ENCODE data around the gene MORC2.

Gene MORC2

DNA sequence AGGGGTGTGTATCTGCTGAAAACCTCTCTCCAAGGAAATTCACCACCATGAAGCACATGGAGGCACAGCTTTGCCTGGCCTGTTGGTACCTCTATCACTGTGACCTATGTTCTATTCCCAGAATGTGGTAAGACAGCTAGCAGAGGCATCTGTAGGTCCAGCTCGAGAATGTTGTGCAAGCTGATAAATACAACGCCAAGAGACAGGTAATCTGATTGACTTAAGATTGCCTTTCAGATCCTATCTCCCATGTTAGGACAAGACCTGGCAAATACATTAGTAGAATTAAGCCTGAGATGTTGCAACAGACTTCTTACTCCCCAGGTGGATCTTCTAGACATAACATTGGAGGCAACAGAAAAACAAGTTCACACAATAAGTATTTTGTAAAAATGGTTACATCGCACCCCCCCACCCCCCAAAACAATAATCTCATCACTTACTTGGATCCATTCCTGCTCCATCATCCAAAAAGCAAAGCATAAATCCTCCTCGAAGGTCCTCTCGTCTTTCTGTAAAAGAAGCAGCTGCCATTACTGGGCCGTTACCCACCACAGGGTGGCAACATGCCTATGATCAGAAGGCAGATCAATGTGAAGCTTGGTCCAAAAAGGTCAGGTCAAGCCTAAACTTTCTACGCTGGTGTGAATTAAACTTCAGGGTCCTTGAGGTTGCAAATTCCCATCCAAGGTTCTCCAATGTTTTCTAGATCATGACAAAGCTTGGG is 18.5 kb downstream of the MORC2 start:
- no peak for DNase-seq (ENCODE audit: low read depth)

GRCh38 chr22:30948930-30949342 is 19.6 kb downstream of the MORC2 start:
- DNase-seq (ENCODE audit: low read depth) = no peak

DNA sequence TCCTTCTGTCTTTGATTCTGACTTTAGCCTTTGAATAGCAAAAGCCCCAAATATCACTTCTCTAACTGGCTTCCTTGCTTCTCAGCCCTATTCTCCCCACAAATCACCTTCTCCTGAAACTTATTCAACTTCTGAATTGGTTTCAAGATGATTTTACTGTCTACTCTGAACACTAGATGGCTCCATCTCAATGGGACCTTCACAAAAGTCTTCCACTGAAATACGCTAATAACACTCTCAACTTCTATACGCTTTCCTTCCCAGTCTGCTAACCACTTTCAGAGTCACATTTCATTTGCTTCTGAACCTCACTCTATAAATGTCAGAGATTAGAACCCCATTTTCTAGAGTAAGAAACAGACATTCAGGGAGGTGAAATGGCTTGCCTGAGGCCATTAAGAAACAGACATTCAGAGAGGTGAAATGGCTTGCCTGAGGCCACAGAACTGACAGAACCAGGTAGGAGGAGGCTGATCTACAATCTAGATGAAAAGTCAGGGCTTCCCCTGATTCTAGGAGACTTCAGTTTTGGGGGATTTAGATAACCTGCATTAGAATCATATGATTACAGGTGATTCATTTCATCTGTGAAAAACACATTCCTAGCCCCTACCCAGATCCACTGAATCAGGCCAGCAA is 20.6 kb downstream of the MORC2 start:
- no peak for DNase-seq (ENCODE audit: low read depth)

- no peak for DNase-seq (ENCODE audit: low read depth)
These were observed 21.3 kb downstream of the MORC2 start for GRCh38 chr22:30947173-30947815.

- DNase-seq (ENCODE audit: low read depth) = no peak
These were observed 22.2 kb downstream of the MORC2 start for GRCh38 chr22:30946354-30946753.

DNA sequence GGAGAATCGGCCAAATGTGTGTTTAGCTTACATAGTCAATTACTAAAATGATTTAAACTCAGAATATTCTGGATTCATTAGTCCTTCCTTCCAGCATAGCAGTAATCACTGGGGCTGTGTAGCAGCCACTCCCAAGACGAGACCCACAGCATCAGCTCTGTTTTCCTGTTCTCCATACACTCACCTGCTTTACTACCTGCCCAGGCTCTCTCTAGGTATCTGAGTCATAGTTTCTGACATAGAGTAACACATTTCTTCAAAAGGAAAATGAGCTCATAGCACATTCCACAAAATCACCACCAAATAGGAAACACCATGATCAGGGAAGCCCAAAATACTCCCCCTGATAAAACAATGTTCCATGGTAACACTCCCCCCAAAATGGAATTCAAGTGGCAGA is 22.9 kb downstream of the MORC2 start:
- no peak for DNase-seq (ENCODE audit: low read depth)

GRCh38 chr22:30944986-30945385 is 23.6 kb downstream of the MORC2 start:
- DNase-seq (ENCODE audit: low read depth) = no peak

- no peak for DNase-seq (ENCODE audit: low read depth)
These were observed 25.2 kb downstream of the MORC2 start for GRCh38 chr22:30943368-30943767.

GRCh38 chr22:30941363-30941740 is 27.2 kb downstream of the MORC2 start:
- no peak for DNase-seq (ENCODE audit: low read depth)

- DNase-seq (ENCODE audit: low read depth) = no peak
These were observed 27.8 kb downstream of the MORC2 start for GRCh38 chr22:30940685-30941362.

- no peak for DNase-seq (ENCODE audit: low read depth)
These were observed 34.5 kb downstream of the MORC2 start for GRCh38 chr22:30934053-30934452.

- DNase-seq (ENCODE audit: low read depth) = no peak
These were observed 35.1 kb downstream of the MORC2 start for GRCh38 chr22:30933457-30933856.

DNA sequence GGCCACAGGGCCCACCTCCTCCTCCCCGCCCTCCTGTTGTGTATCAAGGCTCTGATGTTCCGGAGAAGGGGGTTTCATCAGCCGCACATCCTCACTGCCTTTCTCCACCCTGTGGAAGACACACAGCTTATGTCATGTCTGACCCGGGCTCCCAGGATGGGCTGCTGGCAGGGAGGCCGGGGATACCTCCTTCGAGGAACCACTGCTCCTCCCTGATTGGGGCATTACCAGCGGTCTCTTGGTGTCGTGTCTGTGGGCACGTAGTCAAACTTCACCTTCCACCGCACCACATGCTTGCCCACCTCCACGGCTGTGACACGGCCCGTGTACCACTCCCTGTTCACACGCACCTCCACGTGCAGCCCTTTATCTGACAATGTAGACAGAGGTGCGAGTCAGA is 35.9 kb downstream of the MORC2 start:
- no peak for DNase-seq (ENCODE audit: low read depth)

DNA sequence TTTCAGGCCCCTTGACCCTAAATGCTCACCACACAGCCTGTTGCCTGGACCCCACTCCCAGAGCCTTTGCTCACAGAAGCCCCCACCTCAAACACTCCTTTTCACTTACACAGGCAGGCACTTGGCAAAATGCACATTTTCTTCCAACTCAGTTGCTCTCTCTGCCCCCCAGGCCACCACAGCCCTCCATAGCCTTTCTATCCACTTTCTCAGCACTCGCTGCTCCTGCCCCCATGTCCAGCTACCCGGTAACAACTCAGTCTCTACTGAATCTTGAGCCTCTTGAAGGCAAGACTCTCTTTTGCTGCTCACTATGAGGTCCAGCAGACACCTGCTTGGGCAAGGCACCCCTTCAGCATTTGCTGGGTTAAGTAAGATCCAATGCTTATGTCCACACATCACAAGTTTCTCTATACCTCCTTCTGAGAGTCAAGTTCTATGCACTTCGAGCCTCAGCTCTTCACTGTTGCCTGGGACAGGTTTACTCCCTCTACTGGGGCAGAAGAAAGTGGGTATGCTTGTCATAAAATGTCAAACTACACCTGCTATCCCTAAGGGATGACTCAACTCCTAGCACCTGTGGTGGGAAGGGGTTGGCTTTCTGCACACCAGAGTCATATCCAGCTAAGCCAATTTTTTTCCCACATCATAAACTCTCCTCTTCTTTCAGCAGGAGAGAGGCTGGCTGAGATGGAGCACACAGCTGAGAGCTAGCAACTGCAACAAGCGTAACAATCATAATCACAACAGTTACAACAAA is 36.9 kb downstream of the MORC2 start:
- no peak for DNase-seq (ENCODE audit: low read depth)

DNA sequence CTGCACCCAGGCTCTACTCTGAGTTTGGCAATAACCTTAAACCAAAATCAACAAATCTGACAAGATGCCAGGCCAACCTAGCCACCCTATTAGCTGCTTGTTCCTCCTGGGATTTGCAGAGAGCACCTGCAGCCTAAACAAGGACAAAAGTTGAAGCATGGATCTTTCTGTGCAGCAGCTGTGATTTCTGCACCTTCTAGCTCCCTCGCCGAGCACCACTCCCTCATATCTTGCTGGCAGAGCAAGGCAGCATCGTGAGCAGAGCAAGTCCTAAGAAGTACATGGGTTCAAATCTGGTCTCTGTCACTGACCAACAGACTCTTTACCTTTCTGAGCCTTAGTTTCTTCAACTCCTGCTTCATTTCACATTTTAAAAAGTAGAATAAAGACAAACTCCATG is 38.3 kb downstream of the MORC2 start:
- no peak for DNase-seq (ENCODE audit: low read depth)

- no peak for DNase-seq (ENCODE audit: low read depth)
These were observed 40.2 kb downstream of the MORC2 start for GRCh38 chr22:30928401-30928800.

- no peak for DNase-seq (ENCODE audit: low read depth)
These were observed 40.8 kb downstream of the MORC2 start for GRCh38 chr22:30927806-30928205.

- no peak for DNase-seq (ENCODE audit: low read depth)
These were observed 41.9 kb downstream of the MORC2 start for GRCh38 chr22:30926706-30927105.

DNA sequence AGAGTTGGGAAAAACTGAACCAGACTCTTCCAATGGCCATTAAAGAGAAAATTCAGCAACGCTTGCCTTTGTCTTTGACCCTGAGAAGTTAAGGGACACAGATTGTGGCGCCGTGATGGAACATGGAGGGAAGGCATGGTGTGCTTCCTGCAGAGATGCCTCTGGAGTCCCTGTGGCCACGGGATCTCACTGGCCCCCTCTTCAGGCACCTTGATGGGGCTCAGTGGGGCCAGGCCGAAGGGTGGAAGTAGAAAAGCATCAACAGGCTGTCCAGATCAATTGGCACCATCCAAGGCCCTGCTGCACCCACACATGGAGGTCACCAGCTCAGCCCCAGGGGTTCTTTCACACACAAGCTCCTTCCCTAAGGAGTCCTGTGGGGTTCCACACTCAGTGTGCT is 42.9 kb downstream of the MORC2 start:
- DNase-seq (ENCODE audit: low read depth) = no peak

DNA sequence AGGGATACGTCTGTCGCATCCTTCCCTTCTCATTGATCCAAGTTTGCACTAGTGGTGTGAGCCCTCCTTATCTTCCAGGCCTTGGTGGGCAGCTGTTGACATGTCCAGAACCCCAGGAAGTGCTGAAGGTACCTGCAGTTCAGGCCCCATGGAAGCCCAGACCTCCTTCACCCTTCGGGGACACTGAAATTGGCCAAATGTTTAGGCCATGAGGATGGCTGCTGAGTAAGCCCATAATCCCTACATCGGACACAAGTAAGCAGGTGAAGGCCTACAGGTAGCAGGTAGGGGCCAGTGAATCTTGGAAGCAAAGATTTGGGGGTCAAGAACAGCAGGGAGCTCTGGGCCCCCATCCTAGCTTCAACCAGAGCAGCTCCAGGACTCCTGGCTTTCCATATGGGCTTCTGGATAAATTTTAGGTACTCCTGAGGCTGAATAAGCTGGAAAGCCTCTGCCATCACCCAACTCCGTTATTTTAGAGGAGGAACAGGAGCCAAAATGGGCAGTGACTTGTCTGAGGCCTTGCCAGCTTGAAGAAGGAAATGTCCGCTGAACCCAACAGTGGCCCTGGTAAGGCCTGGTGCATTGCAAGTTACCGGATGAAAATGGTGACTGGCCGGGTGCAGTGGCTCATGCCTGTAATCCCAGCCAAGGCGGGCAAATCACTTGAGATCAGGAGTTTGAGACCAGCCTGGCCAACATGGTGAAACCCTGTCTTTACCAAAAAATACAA is 45.2 kb downstream of the MORC2 start:
- no peak for DNase-seq (ENCODE audit: low read depth)

DNA sequence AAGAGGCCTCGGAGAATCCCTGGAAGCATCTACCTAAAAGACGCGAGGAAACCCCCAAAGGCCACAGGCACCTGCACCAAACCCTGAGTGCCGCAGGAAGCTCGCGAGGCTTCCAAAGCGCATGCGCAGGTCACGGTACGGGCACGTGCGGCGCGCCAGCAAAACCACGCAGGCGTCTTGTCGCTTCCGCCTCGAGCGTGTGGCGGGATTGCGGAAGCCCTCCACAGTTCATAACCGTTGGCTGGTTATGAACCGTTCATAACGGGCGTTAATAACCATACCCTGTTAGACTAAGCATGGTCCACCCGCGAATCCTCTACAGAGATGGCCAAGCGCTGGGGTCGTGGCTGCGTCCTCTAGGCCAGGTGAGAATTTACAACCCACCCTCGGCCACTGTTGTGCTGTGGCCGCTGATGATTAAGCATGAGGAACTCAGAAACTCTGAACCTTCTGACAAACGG is 46.4 kb downstream of the MORC2 start:
- no peak for DNase-seq (ENCODE audit: low read depth)
